NCI-H1092 (cell line): ENCODE data around the gene CELA3A.
"Not testable (repeated sequence)": the region's sequence is repeated elsewhere in the genome, so short reads cannot be mapped to it uniquely, and the experiment has no call there.

Source experiments
- DNase-seq: peaks from one replicate; lab custom pipeline; 2025; lab: John Stamatoyannopoulos, UW

Gene CELA3A

DNA sequence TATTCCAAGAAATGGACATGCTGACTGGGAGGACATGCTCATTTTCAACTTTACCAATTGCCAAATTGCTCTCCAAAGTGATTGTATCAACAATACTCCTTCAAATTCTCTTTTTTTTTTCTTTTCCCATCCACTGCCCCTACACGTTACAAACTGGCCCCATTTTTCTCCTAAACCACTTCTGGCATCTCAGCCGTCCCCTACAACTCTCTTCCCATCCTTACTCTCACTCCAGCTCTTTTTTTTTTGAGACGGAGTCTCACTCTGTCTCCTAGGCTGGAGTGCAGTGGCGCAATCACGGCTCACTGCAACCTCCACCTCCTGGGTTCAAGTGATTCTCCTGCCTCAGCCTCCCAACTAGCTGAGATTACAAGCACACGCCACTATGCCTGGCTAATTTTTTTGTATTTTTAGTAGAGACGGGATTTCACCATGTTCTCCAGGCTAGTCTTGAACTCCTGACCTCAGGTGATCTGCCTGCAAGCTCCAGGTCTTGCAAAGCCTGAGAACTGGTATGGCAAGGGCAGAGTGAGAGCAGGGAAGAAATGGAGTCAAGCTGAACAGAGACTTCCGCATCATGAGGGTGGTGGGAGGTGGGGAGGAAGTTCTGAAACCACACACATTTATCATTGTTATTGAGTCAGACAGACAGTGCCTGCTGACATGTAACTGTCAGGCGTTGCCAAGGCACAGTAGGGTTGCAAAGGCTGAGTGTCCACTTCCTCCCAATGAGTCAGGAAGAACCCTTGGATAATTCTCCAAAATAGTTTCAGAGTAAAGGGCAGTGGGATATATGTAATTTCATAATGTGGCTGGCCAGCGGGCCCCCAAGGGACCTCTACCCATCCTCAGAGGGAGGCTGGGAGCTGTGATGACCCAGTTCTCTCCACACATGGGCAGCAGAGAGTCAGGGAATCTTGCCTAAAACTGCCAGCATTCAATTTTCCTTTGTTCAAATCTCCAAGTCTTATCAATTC lies 17.4 kb downstream of the CELA3A start:
- DNase-seq = no peak

GRCh38 chr1:22021061-22021460 lies 19.6 kb downstream of the CELA3A start:
- DNase-seq = no peak

GRCh38 chr1:22024485-22025367 lies 23.3 kb downstream of the CELA3A start:
- DNase-seq = peak; percentile 86

DNA sequence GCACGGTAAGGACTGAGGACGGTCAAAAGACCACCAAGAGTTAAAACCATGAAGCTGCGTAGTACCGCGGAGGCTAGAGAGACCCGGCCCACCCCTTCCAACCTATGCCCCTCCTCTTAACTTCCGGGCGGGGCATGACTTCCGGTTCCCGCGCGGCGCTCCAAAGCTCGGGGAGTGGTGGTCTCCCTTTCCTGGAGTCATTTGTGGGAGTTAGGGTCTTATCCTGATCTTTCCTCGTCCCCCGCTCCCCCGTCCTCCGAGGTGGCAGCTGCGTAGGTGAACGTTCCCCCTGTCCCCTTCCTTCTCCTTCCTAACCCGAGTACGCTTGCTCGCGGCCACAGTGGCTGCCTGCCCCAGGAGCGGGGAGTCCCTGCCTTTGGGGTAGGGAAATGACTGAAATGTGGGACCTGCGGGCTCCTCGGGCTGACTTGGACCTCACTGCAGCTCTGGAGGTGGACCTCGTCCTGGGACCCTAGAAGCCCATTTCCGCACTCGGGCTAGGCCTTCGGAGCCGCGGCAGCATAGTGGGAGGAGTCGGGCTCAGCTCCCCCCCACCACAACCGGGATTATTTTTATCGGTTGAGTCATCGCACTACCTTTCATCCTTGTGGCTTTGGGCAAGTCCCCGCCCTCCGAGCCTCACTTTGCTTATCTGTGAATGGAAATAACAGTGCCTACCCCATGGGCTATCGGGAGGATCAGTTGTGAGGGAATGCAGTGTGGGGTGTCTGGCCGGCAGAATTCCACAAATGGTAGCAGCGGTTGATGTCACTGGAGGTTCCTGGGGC lies 24.1 kb downstream of the CELA3A start:
- DNase-seq = peak; percentile 86

DNA sequence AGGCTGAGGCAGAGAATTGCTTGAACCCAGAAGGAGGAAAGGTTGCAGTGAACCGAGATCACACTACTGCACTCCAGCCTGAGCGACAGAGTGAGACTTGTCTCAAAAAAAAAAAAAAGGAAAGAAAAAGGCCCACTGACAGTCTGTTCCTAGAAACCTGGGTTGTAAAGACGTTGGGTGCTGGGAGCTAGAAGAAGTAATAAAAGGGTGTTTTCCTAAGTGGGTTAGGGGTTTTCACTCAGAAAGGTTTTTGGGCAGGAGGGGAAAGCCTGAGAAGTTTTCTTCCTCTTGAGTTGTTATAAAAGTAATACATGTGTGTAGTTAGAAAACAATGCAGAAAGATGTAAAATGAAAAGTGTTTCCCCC lies 25.4 kb downstream of the CELA3A start:
- no peak for DNase-seq

- no peak for DNase-seq
These were observed 28.6 kb downstream of the CELA3A start for GRCh38 chr1:22030057-22030456.

- no peak for DNase-seq
These were observed 29.0 kb downstream of the CELA3A start for GRCh38 chr1:22030473-22030872.

DNA sequence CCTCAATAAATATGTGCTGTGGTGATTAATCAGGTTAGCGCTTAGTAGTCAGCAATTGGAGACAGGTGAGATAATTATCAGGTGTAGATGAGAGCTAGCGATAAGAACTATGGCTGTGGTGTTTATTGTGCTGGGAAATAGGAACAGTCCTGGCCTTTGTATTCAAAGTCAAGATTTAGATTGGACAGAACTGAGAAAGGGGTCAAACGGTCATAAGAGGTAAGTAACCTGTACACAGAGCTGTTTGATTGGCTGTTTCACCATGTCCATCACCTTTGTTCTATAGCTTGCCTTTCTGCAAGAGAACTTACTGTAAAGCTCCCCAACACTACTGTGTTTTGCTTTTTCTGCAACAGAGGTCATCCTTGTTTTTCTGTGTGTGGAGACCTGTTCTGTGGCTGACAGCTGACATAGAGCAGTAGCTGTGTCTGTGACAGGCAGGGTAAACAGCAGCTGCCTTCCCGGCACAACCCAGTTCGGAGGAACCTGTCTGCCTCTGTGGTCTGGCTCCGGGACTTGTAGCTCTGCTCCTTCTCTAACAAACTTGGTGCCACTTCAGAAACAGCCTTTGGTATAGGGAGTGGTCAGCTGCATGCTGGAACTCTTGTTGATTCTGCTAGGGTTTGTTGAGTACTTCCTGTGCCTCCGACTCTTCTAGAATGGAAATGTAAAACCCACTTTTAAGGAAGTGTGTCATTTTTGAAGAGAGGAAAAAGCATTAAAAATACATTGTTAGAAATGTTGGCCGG lies 29.9 kb downstream of the CELA3A start:
- DNase-seq = no peak

- DNase-seq = not testable (repeated sequence)
These were observed 33.4 kb downstream of the CELA3A start for GRCh38 chr1:22034834-22035233.

GRCh38 chr1:22037520-22037919 lies 36.1 kb downstream of the CELA3A start:
- no peak for DNase-seq

GRCh38 chr1:22038036-22038435 lies 36.6 kb downstream of the CELA3A start:
- DNase-seq = no peak

DNA sequence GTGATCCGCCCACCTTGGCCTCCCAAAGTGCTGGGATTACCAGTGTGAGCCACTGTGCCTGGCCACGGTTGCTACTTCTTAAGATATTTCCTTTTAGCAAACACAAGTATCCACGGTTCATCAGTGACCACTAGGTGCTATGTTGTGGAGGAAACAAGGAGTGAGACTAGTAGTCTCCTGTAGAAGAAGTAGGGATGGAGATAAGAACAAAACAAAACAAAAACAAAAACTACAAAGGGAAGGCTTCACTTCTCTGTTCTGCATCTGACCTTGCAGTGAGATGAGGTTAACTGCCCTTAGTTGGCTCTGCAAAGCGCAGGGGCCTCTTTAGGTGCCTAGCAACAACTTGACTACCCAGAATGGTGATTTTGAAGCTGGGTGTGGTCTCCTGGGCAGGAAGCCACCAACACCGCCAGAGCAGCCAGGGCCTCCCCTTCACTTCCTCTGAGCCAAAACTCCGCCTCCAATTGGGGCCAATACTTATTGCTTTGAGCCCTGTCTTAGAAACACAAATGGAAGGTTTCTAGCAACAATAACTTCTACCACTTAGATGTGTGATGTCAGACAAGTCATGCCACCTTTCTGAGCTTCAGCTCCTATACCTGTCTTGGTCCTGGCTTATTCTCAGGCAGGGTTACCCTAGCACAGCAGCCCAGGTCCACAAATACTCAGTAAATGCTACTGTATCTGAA lies 38.3 kb downstream of the CELA3A start:
- DNase-seq = peak; percentile 84

DNA sequence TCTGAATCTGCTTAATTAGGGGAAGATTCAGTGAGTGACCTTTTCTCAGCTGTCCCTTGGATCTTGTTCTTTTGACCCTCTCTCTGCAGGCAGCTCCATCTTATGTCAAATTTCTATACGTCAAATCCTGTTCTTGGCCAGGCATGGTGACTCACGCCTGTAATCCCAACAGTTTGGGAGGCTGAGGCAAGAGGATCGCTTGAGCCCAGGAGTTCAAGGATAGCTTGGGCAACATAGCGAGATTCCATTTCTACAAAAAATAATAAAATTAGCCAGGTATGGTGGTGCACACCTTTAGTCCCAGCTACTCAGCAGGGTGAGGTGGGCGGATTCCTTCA lies 38.8 kb downstream of the CELA3A start:
- DNase-seq = no peak

DNA sequence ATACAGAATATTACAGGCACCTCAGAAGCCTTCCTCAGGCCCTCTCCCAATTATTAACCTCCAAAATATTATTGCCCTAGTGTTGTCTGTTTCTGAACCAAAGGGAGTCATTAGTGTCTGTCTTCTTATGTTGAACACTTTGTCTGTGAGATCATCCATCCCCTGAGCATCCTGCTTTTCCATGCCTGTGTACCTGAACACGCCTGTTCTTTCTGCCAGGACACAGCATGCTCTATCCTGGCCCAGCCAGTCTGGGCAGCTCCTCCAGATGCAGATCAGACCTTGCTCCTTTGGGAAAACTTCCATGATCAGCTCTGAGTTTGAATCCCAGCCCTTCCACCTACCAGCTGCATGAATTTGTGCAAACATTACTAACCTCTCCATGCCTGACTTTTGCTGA lies 40.0 kb downstream of the CELA3A start:
- DNase-seq = no peak

GRCh38 chr1:22043198-22043769 lies 41.8 kb downstream of the CELA3A start:
- DNase-seq = no peak

- peak; percentile 88 for DNase-seq
These were observed 43.4 kb downstream of the CELA3A start for GRCh38 chr1:22044690-22045420.

- DNase-seq = no peak
These were observed 44.3 kb downstream of the CELA3A start for GRCh38 chr1:22045604-22046228.

- no peak for DNase-seq
These were observed 47.1 kb downstream of the CELA3A start for GRCh38 chr1:22048351-22049192.
